B cell (primary cell): ENCODE results near the gene SEPTIN2. TPM values are rescaled to one million over a fixed set of nuclear protein-coding genes. Genes with fewer than 3 reads are reported as not detected.

Experiments used
- ATAC-seq: fragments of 200-7000 bp; cut with Tn5 transposase; one replicate; pipeline ENCODE4 v1.10.0; 2021; ENCODE audit warnings: low read depth, mild to moderate bottlenecking, moderate number of reproducible peaks, moderate library complexity
- CTCF ChIA-PET: fragments of 350-600 bp; sonication (Branson Sonifier 250); formaldehyde crosslinking; loops from one replicate; lab custom pipeline; 2021; ENCODE audit warnings: antibody characterized with exemption, inconsistent platforms; lab: Charles Lee
- POLR2A ChIA-PET: fragments of 350-600 bp; sonication (Branson Sonifier 250); formaldehyde crosslinking; loops from one replicate; lab custom pipeline; 2021; ENCODE audit warnings: antibody characterized with exemption; lab: Charles Lee
- DNase-seq: peaks from one replicate; pipeline ENCODE4 v3.0.0; 2013
- H2AFZ ChIP-seq: 2 replicates; pipeline ENCODE4 v1.6.1; 2012; ENCODE audit warnings: mild to moderate bottlenecking, low read depth, low read length; ENCODE audit not compliant: insufficient read depth, poor library complexity, severe bottlenecking
- H3K27ac ChIP-seq, 2 donors: 1 replicate in 1 of 2; 2 replicates in 1 of 2; pipeline ENCODE4 v1.5.1; 2012 to 2013; ENCODE audit warnings: low read length in 2 of 2, mild to moderate bottlenecking in 2 of 2, moderate library complexity in 1 of 2
- H3K27me3 ChIP-seq, 4 experiments: fragments of 200-600 bp in 1 of 4; sonication (generic) in 1 of 4; replicated peaks in 1 of 4; 1 replicate in 2 of 4; 2 replicates in 2 of 4; pipeline versions ENCODE4 v1.6.1 to v1.7.0; 2013 to 2016; ENCODE audit warnings: low read length in 3 of 4, mild to moderate bottlenecking in 2 of 4, mixed read lengths in 1 of 4, moderate library complexity in 1 of 4; ENCODE audit not compliant: insufficient read depth in 4 of 4, control insufficient read depth in 3 of 4; ENCODE audit errors: control extremely low read depth in 1 of 4
- H3K36me3 ChIP-seq, 2 experiments: replicated peaks in 1 of 2; 1 replicate in 1 of 2; 2 replicates in 1 of 2; pipeline versions ENCODE4 v1.6.1 to v1.7.1; 2013; ENCODE audit warnings: low read length in 1 of 2; ENCODE audit not compliant: insufficient read depth in 2 of 2, control insufficient read depth in 1 of 2; ENCODE audit errors: control extremely low read depth in 1 of 2, extremely low read depth in 1 of 2
- H3K4me1 ChIP-seq, 2 donors: fragments of 200-600 bp in 1 of 2; sonication (generic) in 1 of 2; 1 replicate in 1 of 2; 2 replicates in 1 of 2; pipeline versions ENCODE4 v1.5.1 to v1.6.1; 2013 to 2017; ENCODE audit warnings: low read length in 2 of 2; ENCODE audit not compliant: control insufficient read depth in 2 of 2, insufficient read depth in 2 of 2
- H3K4me2 ChIP-seq: replicated peaks from 2 replicates; pipeline ENCODE3; 2012; ENCODE audit warnings: mild to moderate bottlenecking, low read depth, low read length; ENCODE audit not compliant: poor library complexity, severe bottlenecking
- H3K4me3 ChIP-seq, 5 experiments: fragments of 200-600 bp in 1 of 5; sonication (generic) in 1 of 5; 1 replicate in 3 of 5; 2 replicates in 2 of 5; pipeline versions ENCODE4 v1.5.1 to v1.7.0; 2011 to 2016; ENCODE audit warnings: low read length in 4 of 5, mild to moderate bottlenecking in 4 of 5, low read depth in 2 of 5, control low read depth in 1 of 5, moderate library complexity in 1 of 5; ENCODE audit not compliant: insufficient read depth in 1 of 5; ENCODE audit errors: control extremely low read depth in 1 of 5, extremely low read depth in 1 of 5
- H3K79me2 ChIP-seq: fragments of 200-600 bp; sonication (generic); one replicate; pipeline ENCODE4 v1.6.0; 2016; ENCODE audit warnings: low read length; ENCODE audit not compliant: control insufficient read depth, insufficient read depth
- H3K9ac ChIP-seq: fragments of 200-600 bp; sonication (generic); 2 replicates; pipeline ENCODE4 v1.6.1; 2017; ENCODE audit warnings: mild to moderate bottlenecking, low read length, moderate library complexity
- H3K9me3 ChIP-seq, 3 donors: one replicate each; pipeline versions ENCODE4 v1.6.1 to v1.7.1; 2013; ENCODE audit warnings: low read length in 2 of 3; ENCODE audit not compliant: control insufficient read depth in 2 of 3, insufficient read depth in 1 of 3; ENCODE audit errors: control extremely low read depth in 1 of 3
- H4K20me1 ChIP-seq: 2 replicates; pipeline ENCODE4 v1.6.0; 2012; ENCODE audit warnings: mild to moderate bottlenecking, low read length; ENCODE audit not compliant: insufficient read depth, control insufficient read depth, poor library complexity, severe bottlenecking
- H3K27ac Mint-ChIP-seq: one replicate; pipeline ENCODE4 v1.8.0; 2021; ENCODE audit warnings: mixed read lengths
- H3K27me3 Mint-ChIP-seq: one replicate; pipeline ENCODE4 v1.8.0; 2021; ENCODE audit warnings: mixed read lengths
- H3K4me1 Mint-ChIP-seq: one replicate; pipeline ENCODE4 v1.8.0; 2021; ENCODE audit warnings: mixed read lengths
- H3K4me3 Mint-ChIP-seq: one replicate; pipeline ENCODE4 v1.8.0; 2021; ENCODE audit warnings: mixed read lengths
- H3K9me3 Mint-ChIP-seq: one replicate; pipeline ENCODE4 v1.8.0; 2022; ENCODE audit warnings: mixed read lengths; ENCODE audit not compliant: insufficient read depth
- CTCF ChIP-seq: fragments of 200-600 bp; IDR thresholded peaks from one replicate; pipeline ENCODE4 v1.8.0; 2022; ENCODE audit warnings: antibody characterized with exemption, mild to moderate bottlenecking
- EZH2 ChIP-seq: IDR thresholded peaks from 2 replicates; pipeline ENCODE4 v1.6.1; 2012; ENCODE audit warnings: borderline replicate concordance, low read depth, mild to moderate bottlenecking, moderate library complexity, low read length; ENCODE audit not compliant: insufficient read depth, poor library complexity, severe bottlenecking
- WGBS: methylation state at CpG from one replicate; pipeline ENCODE4 v1.1.5; 2013; ENCODE audit warnings: missing lambda C conversion rate; ENCODE audit not compliant: insufficient coverage; 5-methylcytosine and 5-hydroxymethylcytosine counted together
- intact Hi-C: fragments of 100-400 bp; cut with micrococcal nuclease; formaldehyde crosslinking; loops from one replicate; pipeline ENCODE4 v1.10.0; 2022
- polyA plus RNA-seq: library from polyadenylated mRNA; depleted of rRNA; stranded (reverse); fragments of >200 nt; gene quantifications from 2 replicates; pipeline ENCODE4 v1.2.3, GENCODE V29; 2012
- total RNA-seq, 2 donors: library from RNA; stranded (reverse); fragments of 120-200 nt in 1 of 2; gene quantifications; 1 replicate in 1 of 2; 2 replicates in 1 of 2; pipeline versions ENCODE4 v1.2.3 to v1.2.4, GENCODE V29; 2013 to 2022

Gene SEPTIN2
- total and polyA plus RNA-seq, 2 donors (not counting 1 experiment from before 2014, with no cell fraction given): 71.8 to 270 TPM

GRCh38 chr2:241302759-241303651, 12.7 kb upstream of the SEPTIN2 start:
- ChIA-PET POLR2A (interaction anchor here (1.1 to 1.9 kb wide), 2 partner anchors 11 to 14 kb away, joined by 3 to 6 read pairs; no protein-coding TSS in a partner anchor), CTCF (interaction anchor here (1.1 to 1.6 kb wide), 2 partner anchors 12 to 44 kb away, joined by 3 to 4 read pairs; partner anchors contain the start of genes HDLBP and SEPTIN2)
- Histone ChIP-seq H3K79me2 (peaks cover 87% of the 10 kb centered on the region), H3K4me1 (peaks cover 17 to 19% of the 10 kb centered on the region in 2 donors), H3K36me3 (no peaks in the 10 kb centered on the region), H3K9me3 (peaks cover 0 to 3% (median 0%) of the 10 kb centered on the region in 3 donors), H4K20me1 (peaks cover 54% of the 10 kb centered on the region), H3K4me2 (no peak overlapping the region), H3K27me3 (no peaks in the 10 kb centered on the region), H3K27ac (no peak overlapping the region), H3K4me3 (no peak overlapping the region), H3K9ac (no peak overlapping the region), H2AFZ (no peak overlapping the region)
- DNase-seq (no peak), ATAC-seq (no peak)
- H3K4me3 Mint-ChIP-seq: no peak overlapping the region
- WGBS: 88% methylated on average over 12 of the region's 13 CpGs
- H3K27ac Mint-ChIP-seq: peak overlapping the region; percentile 50
- peaks cover 53% of the 10 kb centered on the region for H3K4me1 Mint-ChIP-seq
- no peaks in the 10 kb centered on the region for H3K9me3 Mint-ChIP-seq
- intact Hi-C loops: no loop called here
- no peaks in the 10 kb centered on the region for H3K27me3 Mint-ChIP-seq
- TF ChIP-seq CTCF (no peak), EZH2 (no peak)
